Measurements from ENCODE around the gene ZSWIM5. TPM values are rescaled to one million over a fixed set of nuclear protein-coding genes. Genes with fewer than 3 reads are reported as not detected.
A peak's percentile ranks its signal among the peaks of the same experiment; 100 is the strongest.
"Not testable (repeated sequence)": the region's sequence is repeated elsewhere in the genome, so short reads cannot be mapped to it uniquely, and the experiment has no call there.

Gene ZSWIM5
- total RNA-seq = 4.1 TPM
- long read RNA-seq, partial matches to known transcripts = 1 of 7 reads
- long read RNA-seq, other reads (novel, unspliced or antisense) = 6 of 7 reads

DNA sequence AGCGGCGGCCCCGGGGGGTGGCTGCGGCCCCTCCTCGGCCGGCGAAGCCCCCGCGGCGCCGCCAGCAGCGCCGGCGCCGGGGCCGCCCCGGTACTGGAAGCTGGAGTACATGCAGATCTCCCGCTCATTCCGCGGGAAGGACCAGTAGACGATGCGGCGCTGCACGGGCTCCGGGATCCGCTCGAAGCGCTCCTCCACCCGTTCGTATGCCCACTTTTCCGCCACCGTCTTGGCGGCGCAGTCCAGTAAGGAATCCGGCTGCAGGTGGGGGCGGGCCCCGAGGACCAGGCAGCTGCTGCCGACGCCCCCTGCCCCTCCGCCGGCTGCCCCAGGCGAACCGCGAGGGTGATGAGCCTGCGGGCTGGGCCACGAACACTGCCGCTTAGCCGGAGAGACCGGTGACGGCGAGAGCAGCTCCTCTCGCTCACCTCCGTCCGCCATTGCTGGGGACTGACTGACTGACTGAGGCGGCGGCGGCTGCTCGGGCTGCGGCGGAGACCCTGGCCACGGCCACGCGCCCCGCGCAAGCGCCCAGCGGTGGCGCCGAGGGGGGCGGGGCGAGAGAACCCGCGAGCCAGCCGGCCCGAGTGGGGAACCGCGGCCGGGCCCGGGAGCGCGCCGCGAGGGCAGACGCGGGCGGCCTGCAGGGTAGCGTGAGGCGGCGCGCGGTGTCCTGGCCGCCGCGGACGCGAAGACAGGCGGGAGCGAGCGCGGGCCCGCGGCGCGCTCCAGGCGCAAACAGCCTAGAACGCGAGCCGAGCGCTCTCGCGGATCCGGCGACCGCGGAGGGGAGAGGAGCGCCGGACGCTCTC is at the start of gene ZSWIM5:
TSS of gene ZSWIM5 (minus strand) at position 696 of the 812 bp plus-strand sequence. CDS start at position 441, 255 bp downstream.
- no peak for TF ChIP-seq CTCF (IDR thresholded peaks at IDR 0.05)
- Histone ChIP-seq H3K9me3 (no peaks in the 10 kb centered on the region), H3K36me3 (no peaks in the 10 kb centered on the region), H3K4me1 (peaks cover 7% of the 10 kb centered on the region), H3K4me3 (peak within 1 kb of the TSS; percentile 83), H3K27me3 (no peaks in the 10 kb centered on the region), H3K27ac (peak within 1 kb of the TSS; percentile 85)
- intact Hi-C loops (cut with DNase I) = no loop called here
- peak; percentile 88 for DNase-seq
- peak; percentile 96 for ATAC-seq

DNA sequence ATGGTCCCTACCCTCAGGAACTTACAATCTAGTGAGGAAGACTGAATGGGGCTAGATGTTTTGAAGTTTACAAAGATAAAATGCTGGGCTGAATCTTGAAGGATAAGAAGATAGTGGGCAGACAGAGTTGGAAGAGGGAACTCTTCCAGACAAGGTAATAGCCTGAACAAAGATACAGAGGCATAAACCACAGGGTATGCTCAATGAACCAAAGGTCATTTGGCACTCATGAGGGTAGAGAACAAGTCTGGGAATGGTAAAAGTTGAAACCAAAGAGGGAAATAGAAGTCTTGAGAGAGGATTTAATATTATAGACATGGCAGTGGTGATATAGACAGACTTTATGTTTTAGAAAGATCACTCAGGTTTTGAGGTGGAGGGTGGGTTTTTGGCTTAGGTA is 48.1 kb upstream of the ZSWIM5 start:
- TF ChIP-seq CTCF (IDR thresholded peaks at IDR 0.05) = no peak
- Histone ChIP-seq H3K4me3 (no peak overlapping the region), H3K27me3 (no peaks in the 10 kb centered on the region), H3K27ac (no peak overlapping the region), H3K9me3 (peaks cover 15% of the 10 kb centered on the region), H3K4me1 (no peaks in the 10 kb centered on the region), H3K36me3 (no peaks in the 10 kb centered on the region)
- no peak for ATAC-seq
- intact Hi-C loops (cut with DNase I) = no loop called here
- no peak for DNase-seq

GRCh38 chr1:45250544-45250943 is 44.1 kb upstream of the ZSWIM5 start:
- no peaks in the 10 kb centered on the region for H3K9me3 ChIP-seq
- no peak for DNase-seq
- H3K27me3 ChIP-seq = no peaks in the 10 kb centered on the region
- H3K36me3 ChIP-seq = no peaks in the 10 kb centered on the region
- intact Hi-C loops (cut with DNase I) = no loop called here
- no peak for ATAC-seq
- no peaks in the 10 kb centered on the region for H3K4me1 ChIP-seq
- no peak overlapping the region for H3K4me3 ChIP-seq
- no peak for TF ChIP-seq CTCF (IDR thresholded peaks at IDR 0.05)
- no peak overlapping the region for H3K27ac ChIP-seq

- H3K27ac ChIP-seq; ATAC-seq; H3K4me1 ChIP-seq; H3K9me3 ChIP-seq; H3K4me3 ChIP-seq; DNase-seq; H3K36me3 ChIP-seq; intact Hi-C loops (cut with DNase I); H3K27me3 ChIP-seq: not testable (repeated sequence)
Measured at GRCh38 chr1:45248004-45248403, 41.6 kb upstream of the ZSWIM5 start.

- intact Hi-C loops (cut with DNase I) = no loop called here
- no peaks in the 10 kb centered on the region for H3K4me1 ChIP-seq
- no peak for TF ChIP-seq CTCF (IDR thresholded peaks at IDR 0.05)
- no peak for DNase-seq
- ATAC-seq = peak; percentile 45
- H3K27ac ChIP-seq = no peak overlapping the region
- no peak overlapping the region for H3K4me3 ChIP-seq
- H3K9me3 ChIP-seq = no peaks in the 10 kb centered on the region
- no peaks in the 10 kb centered on the region for H3K36me3 ChIP-seq
- H3K27me3 ChIP-seq = no peaks in the 10 kb centered on the region
Measured at GRCh38 chr1:45246760-45247159, 40.4 kb upstream of the ZSWIM5 start.

GRCh38 chr1:45246359-45246758 is 40.0 kb upstream of the ZSWIM5 start:
- H3K4me3 ChIP-seq; H3K4me1 ChIP-seq; DNase-seq; H3K27me3 ChIP-seq; H3K36me3 ChIP-seq; H3K27ac ChIP-seq; ATAC-seq; intact Hi-C loops (cut with DNase I); H3K9me3 ChIP-seq: not testable (repeated sequence)

Data from upper lobe of right lung (tissue), 1 donor.